OCI-LY7 (cell line): ENCODE results near the gene ADAM15. TPM values are rescaled to one million over a fixed set of nuclear protein-coding genes. Genes with fewer than 3 reads are reported as not detected.

Experiments used
- BruUV-seq: library from RNA; stranded (reverse); fragments of 400-500 nt; replicated peaks from 2 replicates; lab custom pipeline; 2021; lab: Mats Ljungman, UMichigan
- CTCF ChIA-PET: fragments of 300-600 bp; sonication (Branson Sonifier 250); formaldehyde crosslinking; loops from one replicate; lab custom pipeline; 2022; ENCODE audit warnings: antibody characterized with exemption; ENCODE audit not compliant: unreplicated experiment; lab: Charles Lee
- POLR2A ChIA-PET: fragments of 300-600 bp; sonication (Branson Sonifier 250); formaldehyde crosslinking; loops from one replicate; lab custom pipeline; 2022; ENCODE audit warnings: antibody characterized with exemption; lab: Charles Lee
- DNase-seq: peaks from one replicate; pipeline ENCODE4 v3.0.0-alpha.2; 2015; ENCODE audit warnings: low spot score
- H2AFZ ChIP-seq: fragments of 200-600 bp; sonication (generic), shearing (Covaris generic); 2 replicates; pipeline ENCODE4 v1.6.1; 2014; ENCODE audit warnings: mild to moderate bottlenecking, antibody characterized with exemption, low read length, moderate library complexity
- H3K27ac ChIP-seq: fragments of 200-600 bp; sonication (generic); 2 replicates; pipeline ENCODE4 v1.5.1; 2014; ENCODE audit warnings: mixed run types, low read depth, mild to moderate bottlenecking, moderate library complexity, low read length, inconsistent platforms; ENCODE audit not compliant: poor library complexity, severe bottlenecking
- H3K36me3 ChIP-seq: fragments of 200-600 bp; sonication (generic); 2 replicates; pipeline ENCODE4 v1.6.1; 2014; ENCODE audit warnings: mild to moderate bottlenecking, antibody characterized with exemption, low read length, moderate library complexity, mixed read lengths; ENCODE audit not compliant: insufficient read depth
- H3K4me1 ChIP-seq: fragments of 200-600 bp; sonication (generic); 2 replicates; pipeline ENCODE4 v1.5.1; 2014; ENCODE audit warnings: mild to moderate bottlenecking, low read length; ENCODE audit not compliant: insufficient read depth, poor library complexity, severe bottlenecking
- H3K4me2 ChIP-seq: fragments of 200-600 bp; sonication (generic); 2 replicates; pipeline ENCODE4 v1.6.1; 2014; ENCODE audit warnings: mild to moderate bottlenecking, low read length
- H3K4me3 ChIP-seq: fragments of 200-600 bp; sonication (generic); 2 replicates; pipeline ENCODE4 v1.5.1; 2014; ENCODE audit warnings: mild to moderate bottlenecking, low read depth, low read length; ENCODE audit not compliant: poor library complexity, severe bottlenecking
- H3K79me2 ChIP-seq: fragments of 200-600 bp; sonication (generic); 2 replicates; pipeline ENCODE4 v1.6.1; 2016; ENCODE audit warnings: low read depth, mild to moderate bottlenecking, low read length, moderate library complexity, mixed read lengths; ENCODE audit not compliant: insufficient read depth
- H3K9me2 ChIP-seq: fragments of 200-600 bp; sonication (generic); 2 replicates; pipeline ENCODE4 v1.6.1; 2016; ENCODE audit warnings: mild to moderate bottlenecking, low read length, mixed read lengths; ENCODE audit not compliant: insufficient read depth
- H3K9me3 ChIP-seq: fragments of 200-600 bp; sonication (generic); 2 replicates; pipeline ENCODE4 v1.6.1; 2014; ENCODE audit warnings: mild to moderate bottlenecking, mixed run types, low read length, mixed read lengths
- H4K20me1 ChIP-seq: fragments of 200-600 bp; sonication (generic); 2 replicates; pipeline ENCODE4 v1.6.1; 2014; ENCODE audit warnings: mild to moderate bottlenecking, antibody characterized with exemption, low read length, moderate library complexity, mixed read lengths; ENCODE audit not compliant: insufficient read depth
- EZH2phosphoT487 ChIP-seq: fragments of 200-600 bp; sonication (generic); IDR thresholded peaks from 2 replicates; pipeline ENCODE4 v1.6.1; 2018; ENCODE audit warnings: low read depth, borderline replicate concordance, mild to moderate bottlenecking, mixed run types, antibody characterized with exemption, low read length, moderate library complexity, mixed read lengths
- intact Hi-C: fragments of 100-400 bp; cut with micrococcal nuclease; formaldehyde crosslinking; loops from one replicate; pipeline ENCODE4 v1.10.0; 2022; ENCODE audit not compliant: unreplicated experiment
- total RNA-seq, 2 experiments: library from RNA; depleted of rRNA in 1 of 2; stranded (reverse); fragments of >200 nt in 1 of 2; shearing (Covaris generic) in 1 of 2; gene quantifications; 2 replicates each; pipeline ENCODE4 v1.2.3, GENCODE V29; 2014 to 2022
- TF ChIP-seq, protein P1 (sequence below): fragments of 200-600 bp; sonication (generic); conservative IDR thresholded peaks from 2 replicates; pipeline ENCODE4 v1.5.1; 2014; ENCODE audit warnings: mild to moderate bottlenecking, antibody characterized with exemption, low read length, moderate library complexity, mixed read lengths

The ADAM15 gene
- total RNA-seq, 2 experiments from 2014 or later = 19.7 to 56.1 TPM

DNA sequence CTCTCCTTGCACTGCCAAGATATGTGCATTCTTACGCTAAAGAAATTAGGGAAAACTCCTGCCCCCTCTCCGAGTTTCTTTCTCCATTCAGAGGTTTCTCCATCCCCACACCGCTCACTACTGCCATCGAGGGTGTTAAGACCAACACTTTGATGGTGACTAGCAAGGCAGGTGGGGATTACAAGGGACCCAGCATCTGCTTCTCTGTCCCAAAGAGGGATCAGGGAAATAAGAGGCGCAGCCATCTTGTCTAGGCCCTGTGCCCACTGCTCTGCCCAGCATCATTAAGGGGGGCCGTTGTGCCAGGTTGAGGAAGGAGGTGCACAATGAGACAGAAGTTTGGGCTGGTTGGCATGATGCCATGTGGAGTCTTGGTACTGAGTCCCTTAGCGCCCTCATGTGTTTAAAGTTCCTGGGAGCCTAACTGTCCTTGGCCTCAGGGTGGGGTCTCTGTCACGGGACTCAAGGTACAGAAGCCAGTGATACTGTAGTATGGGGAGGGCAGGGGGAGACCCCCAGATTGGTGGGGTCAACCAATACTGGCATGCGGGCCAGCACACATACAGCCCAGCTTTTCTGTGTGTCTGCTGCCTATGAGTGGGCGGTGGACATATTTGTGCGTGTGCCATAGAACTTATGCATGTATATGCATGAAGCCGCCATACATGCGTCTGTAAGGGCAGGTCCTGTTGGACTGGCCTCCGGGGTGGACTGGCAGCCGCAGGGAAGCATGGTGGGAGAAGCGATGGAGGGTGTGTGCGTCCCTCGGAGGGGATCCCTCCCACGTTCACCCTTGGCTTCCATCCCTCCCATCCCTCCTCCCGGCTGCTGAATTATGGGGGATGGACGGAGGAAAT lies 33.0 kb downstream of the ADAM15 start:
- H3K9me2 ChIP-seq = no peaks in the 10 kb centered on the region
- H3K27ac ChIP-seq = peak overlapping the region; percentile 87
- ChIA-PET POLR2A (interaction anchor here (0.5 to 1.0 kb wide), 2 partner anchors 20 to 87 kb away, joined by 3 to 5 read pairs; partner anchors contain the start of gene EFNA4), CTCF (interaction anchor here (0.8 to 1.9 kb wide), 4 partner anchors 14 to 83 kb away, joined by 3 to 11 read pairs (median 5); no protein-coding TSS in a partner anchor)
- BruUV-seq = no TSS peak
- H2AFZ ChIP-seq = peak overlapping the region; percentile 88
- H3K4me3 ChIP-seq = peak overlapping the region; percentile 81
- no peaks in the 10 kb centered on the region for H4K20me1 ChIP-seq
- H3K4me1 ChIP-seq = peaks cover 53% of the 10 kb centered on the region
- peak overlapping the region; percentile 64 for H3K4me2 ChIP-seq
- H3K79me2 ChIP-seq = no peaks in the 10 kb centered on the region
- no peaks in the 10 kb centered on the region for H3K9me3 ChIP-seq
- DNase-seq = peak; percentile 59
- intact Hi-C loops = loop anchor here (1.0 to 2.0 kb wide), 5 partner anchors 22 to 525 kb away; no protein-coding TSS in a partner anchor
- no peaks in the 10 kb centered on the region for H3K36me3 ChIP-seq
- TF ChIP-seq, protein P1, sequence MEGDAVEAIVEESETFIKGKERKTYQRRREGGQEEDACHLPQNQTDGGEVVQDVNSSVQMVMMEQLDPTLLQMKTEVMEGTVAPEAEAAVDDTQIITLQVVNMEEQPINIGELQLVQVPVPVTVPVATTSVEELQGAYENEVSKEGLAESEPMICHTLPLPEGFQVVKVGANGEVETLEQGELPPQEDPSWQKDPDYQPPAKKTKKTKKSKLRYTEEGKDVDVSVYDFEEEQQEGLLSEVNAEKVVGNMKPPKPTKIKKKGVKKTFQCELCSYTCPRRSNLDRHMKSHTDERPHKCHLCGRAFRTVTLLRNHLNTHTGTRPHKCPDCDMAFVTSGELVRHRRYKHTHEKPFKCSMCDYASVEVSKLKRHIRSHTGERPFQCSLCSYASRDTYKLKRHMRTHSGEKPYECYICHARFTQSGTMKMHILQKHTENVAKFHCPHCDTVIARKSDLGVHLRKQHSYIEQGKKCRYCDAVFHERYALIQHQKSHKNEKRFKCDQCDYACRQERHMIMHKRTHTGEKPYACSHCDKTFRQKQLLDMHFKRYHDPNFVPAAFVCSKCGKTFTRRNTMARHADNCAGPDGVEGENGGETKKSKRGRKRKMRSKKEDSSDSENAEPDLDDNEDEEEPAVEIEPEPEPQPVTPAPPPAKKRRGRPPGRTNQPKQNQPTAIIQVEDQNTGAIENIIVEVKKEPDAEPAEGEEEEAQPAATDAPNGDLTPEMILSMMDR = peak; percentile 38
- no peak for TF ChIP-seq EZH2phosphoT487

DNA sequence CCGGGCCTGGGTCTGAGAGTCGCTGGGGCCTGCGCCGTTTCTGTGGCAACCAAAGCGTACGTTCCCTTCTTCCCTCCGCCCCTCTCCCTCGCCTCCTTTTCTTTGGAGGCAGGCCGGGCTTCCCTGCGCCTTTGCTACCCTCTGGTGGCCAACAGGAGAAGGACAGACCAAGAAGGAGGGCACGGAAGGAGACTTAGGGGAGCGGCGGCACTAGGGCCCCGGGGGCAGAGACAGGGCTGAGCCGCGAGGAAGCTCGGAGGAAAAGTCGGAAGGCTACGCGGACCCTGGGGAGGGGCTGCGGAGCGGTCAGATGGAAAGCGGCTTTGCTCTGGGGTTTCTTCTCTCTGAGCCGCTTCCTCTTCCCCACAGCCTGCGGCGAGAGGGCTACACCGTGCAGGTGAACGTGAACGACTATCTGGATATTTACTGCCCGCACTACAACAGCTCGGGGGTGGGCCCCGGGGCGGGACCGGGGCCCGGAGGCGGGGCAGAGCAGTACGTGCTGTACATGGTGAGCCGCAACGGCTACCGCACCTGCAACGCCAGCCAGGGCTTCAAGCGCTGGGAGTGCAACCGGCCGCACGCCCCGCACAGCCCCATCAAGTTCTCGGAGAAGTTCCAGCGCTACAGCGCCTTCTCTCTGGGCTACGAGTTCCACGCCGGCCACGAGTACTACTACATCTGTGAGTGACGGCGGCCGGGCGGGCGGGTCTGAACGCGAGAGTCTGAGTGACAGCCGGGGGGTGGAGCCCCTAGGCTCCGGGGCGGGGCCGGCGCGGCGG lies 33.8 kb downstream of the ADAM15 start:
- intact Hi-C loops = loop anchor here (1.0 to 2.0 kb wide), 5 partner anchors 23 to 416 kb away; partner anchors contain the start of gene ZBTB7B
- POLR2A ChIA-PET = interaction anchor here (0.6 to 1.0 kb wide), 2 partner anchors 13 to 21 kb away, joined by 5 to 8 read pairs; partner anchors contain the start of gene EFNA4
- peak overlapping the region; percentile 99 for H3K4me2 ChIP-seq
- H3K9me3 ChIP-seq = no peaks in the 10 kb centered on the region
- no peaks in the 10 kb centered on the region for H3K9me2 ChIP-seq
- peaks cover 45% of the 10 kb centered on the region for H3K4me1 ChIP-seq
- TF ChIP-seq, protein P1 = peak; percentile 87
- no peak for TF ChIP-seq EZH2phosphoT487
- no peaks in the 10 kb centered on the region for H3K36me3 ChIP-seq
- peak; percentile 94 for DNase-seq
- H3K27ac ChIP-seq = peak overlapping the region; percentile 87
- no TSS peak for BruUV-seq
- H3K4me3 ChIP-seq = peak overlapping the region; percentile 81
- no peaks in the 10 kb centered on the region for H4K20me1 ChIP-seq
- H2AFZ ChIP-seq = peak overlapping the region; percentile 88
- H3K79me2 ChIP-seq = no peaks in the 10 kb centered on the region
- CTCF ChIA-PET = interaction anchor here (0.6 to 1.9 kb wide), 6 partner anchors 15 to 108 kb away, joined by 3 to 11 read pairs (median 8); no protein-coding TSS in a partner anchor
